HepG2 (cell line): Measurements from ENCODE around the gene CLTCL1. TPM values are rescaled to one million over a fixed set of nuclear protein-coding genes. Genes with fewer than 3 reads are reported as not detected.

Experiments used
- HNRNPH1 ChIP-seq: fragments of 200-400 bp; formaldehyde crosslinking; optimal IDR thresholded peaks from 2 replicates; pipeline ENCODE3; 2017; ENCODE audit warnings: mild to moderate bottlenecking, low read depth, low read length
- HOMEZ ChIP-seq: IDR thresholded peaks from 2 replicates; pipeline ENCODE4 v1.6.1; 2016; ENCODE audit warnings: low read depth
- JUNB ChIP-seq: sonication (generic); formaldehyde crosslinking; IDR thresholded peaks from 2 replicates; pipeline ENCODE4 v1.8.0; 2022; ENCODE audit warnings: missing genetic modification reagents, mild to moderate bottlenecking, borderline replicate concordance
- KAT8 ChIP-seq: IDR thresholded peaks from 2 replicates; pipeline ENCODE4 v1.6.1; 2016; ENCODE audit warnings: missing genetic modification reagents, missing compliant biosample characterization
- KDM3A ChIP-seq: IDR thresholded peaks from 2 replicates; pipeline ENCODE4 v1.6.1; 2018; ENCODE audit warnings: low read depth, missing compliant biosample characterization
- MLXIP ChIP-seq: sonication (generic); formaldehyde crosslinking; IDR thresholded peaks from 2 replicates; pipeline ENCODE4 v1.9.0; 2021; ENCODE audit warnings: missing genetic modification reagents, borderline replicate concordance
- MTF2 ChIP-seq: sonication (generic); formaldehyde crosslinking; IDR thresholded peaks from 2 replicates; pipeline ENCODE4 v1.5.0; 2020; ENCODE audit warnings: missing genetic modification reagents, borderline replicate concordance
- PAX8 ChIP-seq: sonication (generic); formaldehyde crosslinking; IDR thresholded peaks from 2 replicates; pipeline ENCODE4 v1.8.0; 2022; ENCODE audit warnings: mild to moderate bottlenecking, missing genetic modification reagents, borderline replicate concordance
- PITX1 ChIP-seq: sonication (generic); formaldehyde crosslinking; IDR thresholded peaks from 2 replicates; pipeline ENCODE4 v1.5.1; 2020; ENCODE audit warnings: mild to moderate bottlenecking, missing genetic modification reagents
- RAD51 ChIP-seq: fragments of 450-650 bp; IDR thresholded peaks from 2 replicates; pipeline ENCODE4 v1.6.1; 2016; ENCODE audit warnings: borderline replicate concordance
- RXRA ChIP-seq: sonication (generic); formaldehyde crosslinking; IDR thresholded peaks from 2 replicates; pipeline ENCODE4 v1.5.1; 2020; ENCODE audit warnings: missing genetic modification reagents
- SIN3A ChIP-seq: IDR thresholded peaks from 2 replicates; pipeline ENCODE4 v1.6.1; 2011; ENCODE audit warnings: low read depth, mild to moderate bottlenecking, control low read depth, low read length, borderline replicate concordance
- SOX6 ChIP-seq, 2 experiments: fragments of 450-650 bp in 1 of 2; sonication (generic) in 1 of 2; formaldehyde crosslinking in 1 of 2; IDR thresholded peaks; 2 replicates each; pipeline versions ENCODE4 v1.4.0 to v1.6.1; 2017 to 2020; ENCODE audit warnings: antibody characterized with exemption in 1 of 2, mild to moderate bottlenecking in 1 of 2, missing genetic modification reagents in 1 of 2
- SP1 ChIP-seq, 2 experiments: fragments of 450-650 bp in 1 of 2; sonication (generic) in 1 of 2; formaldehyde crosslinking in 1 of 2; IDR thresholded peaks; 2 replicates each; pipeline versions ENCODE4 v1.4.0 to v1.6.1; 2016 to 2020; ENCODE audit warnings: missing genetic modification reagents in 1 of 2
- SP5 ChIP-seq: IDR thresholded peaks from 2 replicates; pipeline ENCODE4 v1.6.1; 2016; ENCODE audit warnings: low read depth, borderline replicate concordance
- TOE1 ChIP-seq: sonication (generic); formaldehyde crosslinking; IDR thresholded peaks from 2 replicates; pipeline ENCODE4 v1.4.0; 2020; ENCODE audit warnings: mild to moderate bottlenecking, missing genetic modification reagents
- ZBTB39 ChIP-seq: sonication (generic); formaldehyde crosslinking; IDR thresholded peaks from 2 replicates; pipeline ENCODE4 v1.5.0; 2020; ENCODE audit warnings: missing genetic modification reagents
- ZEB1 ChIP-seq: IDR thresholded peaks from 2 replicates; pipeline ENCODE4 v1.6.1; 2012; ENCODE audit warnings: mild to moderate bottlenecking, low read depth, inconsistent platforms; ENCODE audit not compliant: insufficient replicate concordance
- ZFP36 ChIP-seq: fragments of 150-350 bp; IDR thresholded peaks from 2 replicates; pipeline ENCODE4 v1.6.1; 2018; ENCODE audit warnings: borderline replicate concordance, low read length, low read depth; ENCODE audit not compliant: partially characterized antibody
- ZMAT3 ChIP-seq: sonication (generic); formaldehyde crosslinking; conservative IDR thresholded peaks from 2 replicates; pipeline ENCODE4 v1.7.0; 2021; ENCODE audit warnings: missing genetic modification reagents
- ZNF256 ChIP-seq: sonication (generic); formaldehyde crosslinking; conservative IDR thresholded peaks from 2 replicates; pipeline ENCODE4 v1.4.0; 2020; ENCODE audit warnings: missing genetic modification reagents
- ZNF558 ChIP-seq: sonication (generic); formaldehyde crosslinking; IDR thresholded peaks from 2 replicates; pipeline ENCODE4 v1.9.0; 2022; ENCODE audit warnings: mild to moderate bottlenecking, missing genetic modification reagents, borderline replicate concordance
- ZNF572 ChIP-seq: sonication (generic); formaldehyde crosslinking; IDR thresholded peaks from 2 replicates; pipeline ENCODE4 v1.5.1; 2020; ENCODE audit warnings: mild to moderate bottlenecking, missing genetic modification reagents
- polyA plus RNA-seq, 8 experiments: library from polyadenylated mRNA; depleted of rRNA in 3 of 8; stranded (reverse) in 7 of 8; unstranded in 1 of 8; fragments of >200 nt; fragmentation: Illumina TruSeq in 4 of 8; extraction: Trizol in 4 of 8; gene quantifications; 2 replicates each; pipeline versions ENCODE4 v1.2.1 to v1.2.3, GENCODE V29; 2011 to 2016; ENCODE audit warnings: low read depth in 4 of 8, missing spikeins in 1 of 8, mixed read lengths in 1 of 8; ENCODE audit not compliant: insufficient read depth in 1 of 8
- total RNA-seq, 5 experiments: library from RNA; depleted of rRNA; stranded (reverse); fragments of >200 nt; fragmentation: Illumina TruSeq; extraction: Trizol; gene quantifications; 2 replicates each; pipeline ENCODE4 v1.2.3, GENCODE V29; 2016; ENCODE audit warnings: low read depth in 1 of 5

The CLTCL1 gene
- total and polyA plus RNA-seq, 2 of the 13 experiments (the other 11 are each of a cell fraction or from before 2014, with no cell fraction given) = 8.1 to 10.9 TPM

GRCh38 chr22:19178657-19179496 lies 112.6 kb downstream of the CLTCL1 start, which contains the start of gene SLC25A1 (continued):
- TF ChIP-seq HNRNPH1 = no peak
- 0 out of 2 replicates have a peak, but pooled peaks have one; percentile 24 for TF ChIP-seq ZNF572 (CRISPR knock-in tag)
- TF ChIP-seq PAX8 (CRISPR knock-in tag) = peak; percentile 50; the same call in 1 of the 2 replicates
- no peak for TF ChIP-seq ZNF558 (CRISPR knock-in tag)
- TF ChIP-seq PITX1 = peak; percentile 30; the same call in 1 of the 2 replicates
- no peak for TF ChIP-seq ZFP36
- TF ChIP-seq KAT8 = peak; percentile 39; the same call in 1 of the 2 replicates
- no peak for TF ChIP-seq ZEB1
- TF ChIP-seq ZBTB39 (CRISPR knock-in tag) = no peak
- no peak for TF ChIP-seq SP1 (IDR thresholded peaks at IDR 0.05)
- TF ChIP-seq SP1 (CRISPR knock-in tag; IDR thresholded peaks at IDR 0.05) = peak; percentile 27; the same call in 1 of the 2 replicates
- no peak for TF ChIP-seq JUNB (CRISPR knock-in tag)
- TF ChIP-seq TOE1 = no peak
- peak; percentile 85 for TF ChIP-seq RXRA
- TF ChIP-seq HOMEZ (CRISPR knock-in tag) = no peak
- no peak for TF ChIP-seq SOX6 (IDR thresholded peaks at IDR 0.05)
- peak; percentile 7; the same call in 1 of the 2 replicates for TF ChIP-seq SOX6 (CRISPR knock-in tag; IDR thresholded peaks at IDR 0.05)
- TF ChIP-seq MTF2 (CRISPR knock-in tag) = no peak
- TF ChIP-seq SP5 = peak; percentile 51; the same call in 1 of the 2 replicates
- peak; percentile 70; the same call in 1 of the 2 replicates for TF ChIP-seq ZMAT3 (CRISPR knock-in tag)
- no peak for TF ChIP-seq MLXIP (CRISPR knock-in tag)
- no peak for TF ChIP-seq RAD51
- TF ChIP-seq KDM3A (CRISPR knock-in tag) = no peak
- 0 out of 2 replicates have a peak, but pooled peaks have one; percentile 73 for TF ChIP-seq ZNF256 (CRISPR knock-in tag)
- no peak for TF ChIP-seq SIN3A
